ENCODE data around the gene ZNF628.

Gene ZNF628

GRCh38 chr19:55442372-55442961 is 34.0 kb upstream of the ZNF628 start:
- peaks cover 3% of the 10 kb centered on the region; the same call in 1 of the 2 replicates for H3K4me1 ChIP-seq (ENCODE audit: control insufficient read depth, insufficient read depth, low read length)
- H3K9me3 ChIP-seq (ENCODE audit: control insufficient read depth, insufficient read depth, low read depth, low read length), result no peaks in the 10 kb centered on the region
- no peak overlapping the region for H3K27ac ChIP-seq (ENCODE audit: extremely low read depth, low read depth, low read length)
- 0 out of 2 replicates have a peak overlapping the region, but pooled peaks have one; percentile 3 for H3K4me3 ChIP-seq (ENCODE audit: low read depth, low read length)
- POLR2A ChIA-PET, result interaction anchor here (0.6 kb wide), 1 partner anchor 33 kb away, joined by 5 read pairs; no protein-coding TSS in a partner anchor
- TF ChIP-seq BCL11B (tag by site-specific recombination; IDR thresholded peaks at IDR 0.05; ENCODE audit: low read depth) (no peak), ZNF311 (tag by site-specific recombination; IDR thresholded peaks at IDR 0.05; ENCODE audit: borderline replicate concordance) (no peak), ZNF391 (tag by site-specific recombination; IDR thresholded peaks at IDR 0.05; ENCODE audit: borderline replicate concordance, low read depth) (no peak), ZNF677 (tag by site-specific recombination; IDR thresholded peaks at IDR 0.05) (no peak), OVOL3 (tag by site-specific recombination; IDR thresholded peaks at IDR 0.05) (no peak)
- no peaks in the 10 kb centered on the region for H3K36me3 ChIP-seq (ENCODE audit: control insufficient read depth in 2 of 2, insufficient read depth in 1 of 2, low read length in 2 of 2)
- CTCF ChIA-PET, result interaction anchor here (1.7 kb wide), 1 partner anchor 24 kb away, joined by 5 read pairs; no protein-coding TSS in a partner anchor

DNA sequence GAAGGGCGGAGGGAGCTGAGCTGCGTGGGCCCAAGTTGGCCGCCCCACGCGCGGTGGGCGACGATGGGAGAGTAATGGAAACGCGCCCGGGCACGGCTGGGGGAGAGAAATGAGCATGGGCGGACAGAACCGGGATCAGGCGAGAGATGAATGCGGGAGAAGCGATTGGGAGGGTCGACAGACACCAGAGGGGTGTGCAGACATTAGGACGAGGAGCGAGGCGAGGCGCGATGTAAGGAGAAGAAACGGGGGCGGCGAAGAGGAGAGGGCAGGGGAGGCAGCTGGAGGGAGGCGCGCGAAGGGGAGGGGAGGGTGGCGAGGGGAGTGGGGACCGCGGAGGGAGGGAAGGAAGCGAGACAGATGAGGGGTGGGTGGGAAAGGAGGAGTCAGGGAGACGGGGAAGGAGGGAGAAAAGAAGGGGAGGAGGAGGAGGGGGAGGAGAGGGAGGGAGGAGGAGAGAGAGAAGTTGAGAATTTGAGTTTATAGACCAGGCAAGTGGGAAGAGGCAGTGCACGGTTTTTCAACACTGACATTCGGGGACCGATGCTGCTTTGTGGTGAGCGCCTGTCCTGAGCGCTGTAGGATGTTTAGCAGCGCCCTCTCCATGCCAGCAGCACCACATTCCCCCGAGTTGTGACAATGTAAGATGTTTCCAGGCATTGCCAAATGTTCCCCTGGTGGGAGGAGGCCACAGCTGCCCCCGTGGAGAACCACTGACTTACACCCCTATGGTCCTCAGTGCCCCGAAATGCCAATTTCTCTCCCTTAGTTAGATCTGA is 33.2 kb upstream of the ZNF628 start, which contains the start of gene SHISA7:
Gene SHISA7, minus strand, starts transcription at position 256 of the 779 bp plus-strand sequence. CDS start 437 bp downstream, outside the sequence.
- POLR2A ChIA-PET, result interaction anchor here (0.6 to 1.3 kb wide), 2 partner anchors 10 to 33 kb away, joined by 3 to 4 read pairs; partner anchors contain the start of gene ZNF628
- Histone ChIP-seq H3K4me3 (ENCODE audit: low read depth, low read length) (0 out of 2 replicates have a peak within 1 kb of the TSS, but pooled peaks have one; percentile 3), H3K27ac (ENCODE audit: extremely low read depth, low read depth, low read length) (no peak within 1 kb of the TSS), H3K36me3 (ENCODE audit: control insufficient read depth in 2 of 2, insufficient read depth in 1 of 2, low read length in 2 of 2) (no peaks in the 10 kb centered on the region), H3K9me3 (ENCODE audit: control insufficient read depth, insufficient read depth, low read depth, low read length) (no peaks in the 10 kb centered on the region), H3K4me1 (ENCODE audit: control insufficient read depth, insufficient read depth, low read length) (0 out of 2 replicates have a peak, but pooled peaks cover 3% of the 10 kb centered on the region)
- CTCF ChIA-PET, result interaction anchor here (1.7 kb wide), 1 partner anchor 26 kb away, joined by 10 read pairs; no protein-coding TSS in a partner anchor
- TF ChIP-seq, protein P1, sequence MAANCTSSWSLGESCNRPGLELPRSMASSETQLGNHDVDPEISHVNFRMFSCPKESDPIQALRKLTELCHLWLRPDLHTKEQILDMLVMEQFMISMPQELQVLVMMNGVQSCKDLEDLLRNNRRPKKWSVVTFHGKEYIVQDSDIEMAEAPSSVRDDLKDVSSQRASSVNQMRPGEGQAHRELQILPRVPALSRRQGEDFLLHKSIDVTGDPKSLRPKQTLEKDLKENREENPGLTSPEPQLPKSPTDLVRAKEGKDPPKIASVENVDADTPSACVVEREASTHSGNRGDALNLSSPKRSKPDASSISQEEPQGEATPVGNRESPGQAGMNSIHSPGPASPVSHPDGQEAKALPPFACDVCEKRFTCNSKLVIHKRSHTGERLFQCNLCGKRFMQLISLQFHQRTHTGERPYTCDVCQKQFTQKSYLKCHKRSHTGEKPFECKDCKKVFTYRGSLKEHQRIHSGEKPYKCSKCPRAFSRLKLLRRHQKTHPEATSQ (tag by site-specific recombination; IDR thresholded peaks at IDR 0.05), result no peak
- peak; percentile 77 for TF ChIP-seq ZNF335 (tag by site-specific recombination; conservative IDR thresholded peaks at IDR 0.05)
- no peak for TF ChIP-seq TCF7L2 (IDR thresholded peaks at IDR 0.05; ENCODE audit: borderline replicate concordance, low read depth, low read length)
- TF ChIP-seq ZNF221 (tag by site-specific recombination; IDR thresholded peaks at IDR 0.05; ENCODE audit: borderline replicate concordance), result no peak
- TF ChIP-seq SP2 (tag by site-specific recombination; IDR thresholded peaks at IDR 0.05), result peak; percentile 43
- no peak for TF ChIP-seq BCL11B (tag by site-specific recombination; IDR thresholded peaks at IDR 0.05; ENCODE audit: low read depth)
- TF ChIP-seq ZNF692 (tag by site-specific recombination; IDR thresholded peaks at IDR 0.05), result peak; percentile 37; the same call in 1 of the 2 replicates
- TF ChIP-seq PRDM10 (tag by site-specific recombination; IDR thresholded peaks at IDR 0.05), result peak; percentile 87
- no peak for TF ChIP-seq MZF1 (tag by site-specific recombination; IDR thresholded peaks at IDR 0.05; ENCODE audit: borderline replicate concordance)
- no peak for TF ChIP-seq YY1 (tag by site-specific recombination; IDR thresholded peaks at IDR 0.05)
- TF ChIP-seq SCRT2 (tag by site-specific recombination; IDR thresholded peaks at IDR 0.05), result peak; percentile 89
- no peak for TF ChIP-seq ZNF19 (tag by site-specific recombination; IDR thresholded peaks at IDR 0.05; ENCODE audit: low read depth)
- TF ChIP-seq GLI4 (tag by site-specific recombination; IDR thresholded peaks at IDR 0.05), result 0 out of 2 replicates have a peak, but pooled peaks have one; percentile 35
- no peak for TF ChIP-seq ZNF777 (tag by site-specific recombination; IDR thresholded peaks at IDR 0.05; ENCODE audit: borderline replicate concordance)
- TF ChIP-seq, protein P2, sequence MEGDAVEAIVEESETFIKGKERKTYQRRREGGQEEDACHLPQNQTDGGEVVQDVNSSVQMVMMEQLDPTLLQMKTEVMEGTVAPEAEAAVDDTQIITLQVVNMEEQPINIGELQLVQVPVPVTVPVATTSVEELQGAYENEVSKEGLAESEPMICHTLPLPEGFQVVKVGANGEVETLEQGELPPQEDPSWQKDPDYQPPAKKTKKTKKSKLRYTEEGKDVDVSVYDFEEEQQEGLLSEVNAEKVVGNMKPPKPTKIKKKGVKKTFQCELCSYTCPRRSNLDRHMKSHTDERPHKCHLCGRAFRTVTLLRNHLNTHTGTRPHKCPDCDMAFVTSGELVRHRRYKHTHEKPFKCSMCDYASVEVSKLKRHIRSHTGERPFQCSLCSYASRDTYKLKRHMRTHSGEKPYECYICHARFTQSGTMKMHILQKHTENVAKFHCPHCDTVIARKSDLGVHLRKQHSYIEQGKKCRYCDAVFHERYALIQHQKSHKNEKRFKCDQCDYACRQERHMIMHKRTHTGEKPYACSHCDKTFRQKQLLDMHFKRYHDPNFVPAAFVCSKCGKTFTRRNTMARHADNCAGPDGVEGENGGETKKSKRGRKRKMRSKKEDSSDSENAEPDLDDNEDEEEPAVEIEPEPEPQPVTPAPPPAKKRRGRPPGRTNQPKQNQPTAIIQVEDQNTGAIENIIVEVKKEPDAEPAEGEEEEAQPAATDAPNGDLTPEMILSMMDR (tag by site-specific recombination; IDR thresholded peaks at IDR 0.05), result 0 out of 2 replicates have a peak, but pooled peaks have one; percentile 10
- no peak for TF ChIP-seq ZNF830 (tag by site-specific recombination; IDR thresholded peaks at IDR 0.05; ENCODE audit: low read depth)
- TF ChIP-seq ZNF626 (tag by site-specific recombination; IDR thresholded peaks at IDR 0.05), result no peak
- peak; percentile 63; the same call in 1 of the 2 replicates for TF ChIP-seq KLF1 (tag by site-specific recombination; IDR thresholded peaks at IDR 0.05)
- TF ChIP-seq ZNF48 (tag by site-specific recombination; IDR thresholded peaks at IDR 0.05), result no peak

Data from HEK293 (cell line).